GM23338 (cell line): ENCODE data around the gene SLC3A2. TPM values are rescaled to one million over a fixed set of nuclear protein-coding genes. Genes with fewer than 3 reads are reported as not detected.

Experiments used
- ATAC-seq: fragments of 200-7000 bp; cut with Tn5 transposase; 3 replicates; pipeline ENCODE4 v1.9.1; 2020
- DNase-seq: peaks from one replicate; pipeline ENCODE4 v3.0.0-alpha.2; 2015; ENCODE audit warnings: low spot score
- H2AFZ ChIP-seq: fragments of 200-600 bp; sonication (generic); 2 replicates; pipeline ENCODE4 v1.8.0; 2016; ENCODE audit warnings: antibody characterized with exemption, mild to moderate bottlenecking, moderate library complexity
- H3F3A ChIP-seq: fragments of 200-600 bp; sonication (generic); replicated peaks from 2 replicates; pipeline ENCODE4 v1.8.0; 2017; ENCODE audit warnings: antibody characterized with exemption, mixed run types, low read depth
- H3K27ac ChIP-seq: fragments of 200-600 bp; sonication (generic); 2 replicates; pipeline ENCODE4 v1.6.1; 2016; ENCODE audit warnings: low read depth
- H3K27me3 ChIP-seq: fragments of 200-600 bp; sonication (generic); 2 replicates; pipeline ENCODE4 v1.8.0; 2016; ENCODE audit warnings: mild to moderate bottlenecking, mixed run types, moderate library complexity; ENCODE audit not compliant: insufficient read depth
- H3K36me3 ChIP-seq: fragments of 200-600 bp; sonication (generic); 2 replicates; pipeline ENCODE4 v1.8.0; 2016; ENCODE audit warnings: mild to moderate bottlenecking; ENCODE audit not compliant: insufficient read depth
- H3K4me1 ChIP-seq: fragments of 200-600 bp; sonication (generic); 2 replicates; pipeline ENCODE4 v1.8.0; 2016; ENCODE audit warnings: mild to moderate bottlenecking, moderate library complexity; ENCODE audit not compliant: insufficient read depth
- H3K4me2 ChIP-seq: fragments of 200-600 bp; sonication (generic); 2 replicates; pipeline ENCODE4 v1.7.1; 2017; ENCODE audit warnings: mixed run types
- H3K4me3 ChIP-seq: fragments of 200-600 bp; sonication (generic); 2 replicates; pipeline ENCODE4 v1.6.1; 2016; ENCODE audit warnings: mixed run types
- H3K79me2 ChIP-seq: fragments of 200-600 bp; sonication (generic); replicated peaks from 2 replicates; pipeline ENCODE4 v1.8.0; 2017; ENCODE audit warnings: mild to moderate bottlenecking; ENCODE audit not compliant: insufficient read depth
- H3K9me2 ChIP-seq: fragments of 200-600 bp; sonication (generic); 2 replicates; pipeline ENCODE4 v1.8.0; 2017; ENCODE audit not compliant: insufficient read depth
- H4K20me1 ChIP-seq: fragments of 200-600 bp; sonication (generic); replicated peaks from 2 replicates; pipeline ENCODE4 v1.8.0; 2017; ENCODE audit warnings: mild to moderate bottlenecking; ENCODE audit not compliant: insufficient read depth
- H3K27ac Mint-ChIP-seq: 2 replicates; pipeline ENCODE4 v1.8.0; 2020; ENCODE audit warnings: inconsistent platforms, mild to moderate bottlenecking, moderate library complexity, mixed read lengths
- H3K27me3 Mint-ChIP-seq: 3 replicates; pipeline ENCODE4 v1.8.0; 2022; ENCODE audit warnings: low read depth, mild to moderate bottlenecking, moderate library complexity, mixed read lengths, inconsistent platforms; ENCODE audit not compliant: insufficient read depth, poor library complexity
- H3K36me3 Mint-ChIP-seq: 3 replicates; pipeline ENCODE4 v1.8.0; 2021; ENCODE audit warnings: low read depth, mild to moderate bottlenecking, inconsistent platforms, moderate library complexity, mixed read lengths
- H3K4me1 Mint-ChIP-seq: 3 replicates; pipeline ENCODE4 v1.8.0; 2020; ENCODE audit warnings: mild to moderate bottlenecking, inconsistent platforms, mixed read lengths
- H3K4me3 Mint-ChIP-seq: 3 replicates; pipeline ENCODE4 v1.8.0; 2021; ENCODE audit warnings: moderate library complexity, mild to moderate bottlenecking, inconsistent platforms, mixed read lengths
- H3K9me3 Mint-ChIP-seq: 3 replicates; pipeline ENCODE4 v1.8.0; 2020; ENCODE audit warnings: moderate library complexity, mild to moderate bottlenecking, inconsistent platforms, mixed read lengths
- CREB1 ChIP-seq: fragments of 250-450 bp; sonication (Bioruptor Pico); IDR thresholded peaks from 2 replicates; pipeline ENCODE4 v1.5.0; 2020; ENCODE audit warnings: low read depth, mild to moderate bottlenecking, moderate library complexity
- EZH2phosphoT487 ChIP-seq: fragments of 200-600 bp; sonication (generic); IDR thresholded peaks from one replicate; pipeline ENCODE4 v1.8.1; 2018; ENCODE audit warnings: antibody characterized with exemption; ENCODE audit not compliant: unreplicated experiment
- JUNB ChIP-seq: IDR thresholded peaks from one replicate; pipeline ENCODE4 v1.6.1; 2016; ENCODE audit warnings: antibody characterized with exemption; ENCODE audit not compliant: unreplicated experiment
- NANOG ChIP-seq: IDR thresholded peaks from 2 replicates; pipeline ENCODE4 v1.6.1; 2016; ENCODE audit warnings: antibody characterized with exemption, borderline replicate concordance
- POLR2AphosphoS5 ChIP-seq: IDR thresholded peaks from 2 replicates; pipeline ENCODE4 v1.6.1; 2016; ENCODE audit warnings: antibody characterized with exemption, low read depth
- STAT1 ChIP-seq: IDR thresholded peaks from one replicate; pipeline ENCODE4 v1.6.1; 2016; ENCODE audit warnings: antibody characterized with exemption; ENCODE audit not compliant: unreplicated experiment
- ZNF114 ChIP-seq: fragments of 250-450 bp; sonication (Bioruptor Pico); IDR thresholded peaks from 2 replicates; pipeline ENCODE4 v1.5.0; 2020; ENCODE audit warnings: mild to moderate bottlenecking, moderate library complexity
- ZNF331 ChIP-seq: fragments of 250-450 bp; sonication (Bioruptor Pico); IDR thresholded peaks from 2 replicates; pipeline ENCODE4 v1.5.0; 2020; ENCODE audit warnings: low read depth, mild to moderate bottlenecking, moderate library complexity
- polyA plus RNA-seq: library from polyadenylated mRNA; unstranded; fragments of >200 nt; fragmentation: Nextera tagmentation; extraction: Ambion mirVana; gene quantifications from 2 replicates; pipeline ENCODE4 v1.2.1, GENCODE V29; 2016
- total RNA-seq: library from RNA; depleted of rRNA; stranded (reverse); fragments of >200 nt; shearing (Covaris generic); gene quantifications from 2 replicates; pipeline ENCODE4 v1.2.3, GENCODE V29; 2014
- TF ChIP-seq, protein P1 (sequence below): IDR thresholded peaks from 2 replicates; pipeline ENCODE4 v1.6.1; 2016; ENCODE audit warnings: antibody characterized with exemption
- TF ChIP-seq, protein P2 (sequence below): IDR thresholded peaks from one replicate; pipeline ENCODE4 v1.6.1; 2018; ENCODE audit warnings: antibody characterized with exemption; ENCODE audit not compliant: unreplicated experiment

Gene SLC3A2
- total and polyA plus RNA-seq, 2 experiments from 2014 or later: 240 to 425 TPM

DNA sequence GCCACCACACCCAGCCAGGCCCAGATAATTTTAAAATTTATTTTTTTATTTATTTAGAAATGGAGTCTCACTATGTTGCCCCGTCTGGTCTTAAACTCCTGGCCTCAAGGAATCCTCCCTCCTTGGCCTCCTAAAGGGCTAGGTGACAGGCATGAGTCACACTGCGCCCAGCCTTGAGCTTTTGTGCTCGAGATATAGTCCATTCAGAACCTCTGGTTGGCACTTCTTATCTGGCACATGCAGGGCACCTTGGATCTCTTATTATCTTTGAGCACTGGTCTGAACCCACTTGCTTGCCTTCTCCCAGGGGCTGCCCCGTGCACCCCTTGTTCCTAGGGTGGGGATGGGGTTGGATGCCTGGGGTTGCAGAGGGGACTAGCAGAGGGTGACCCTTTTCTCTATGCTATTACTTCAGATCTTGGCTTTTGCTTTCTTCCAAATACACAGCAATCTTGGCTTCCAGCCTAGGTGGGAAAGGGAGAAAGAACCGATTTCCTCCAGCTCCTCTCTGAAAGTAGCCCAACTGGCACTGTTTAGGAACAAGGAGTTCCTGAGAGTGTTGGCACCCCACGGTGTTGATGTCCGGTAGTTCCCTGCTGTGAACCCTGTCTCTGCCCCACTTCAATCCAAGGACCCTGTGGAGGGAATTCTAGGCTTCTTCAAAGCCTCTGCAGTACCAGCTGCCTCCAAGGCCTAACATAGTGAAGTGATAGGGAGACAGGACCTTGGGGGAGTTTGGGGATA, 1.3 kb upstream of the SLC3A2 start:
- H3K27ac Mint-ChIP-seq: peak overlapping the region; percentile 100
- DNase-seq: peak; percentile 53
- peaks cover 96% of the 10 kb centered on the region for H3K36me3 Mint-ChIP-seq
- H3K27ac ChIP-seq: peak overlapping the region; percentile 95
- H3K36me3 ChIP-seq: peaks cover 59% of the 10 kb centered on the region
- peaks cover 72% of the 10 kb centered on the region for H3F3A ChIP-seq
- no peak for TF ChIP-seq ZNF331 (CRISPR knock-in tag)
- no peak for TF ChIP-seq STAT1
- TF ChIP-seq CREB1 (CRISPR knock-in tag): no peak
- no peak for TF ChIP-seq JUNB
- TF ChIP-seq, protein P1, sequence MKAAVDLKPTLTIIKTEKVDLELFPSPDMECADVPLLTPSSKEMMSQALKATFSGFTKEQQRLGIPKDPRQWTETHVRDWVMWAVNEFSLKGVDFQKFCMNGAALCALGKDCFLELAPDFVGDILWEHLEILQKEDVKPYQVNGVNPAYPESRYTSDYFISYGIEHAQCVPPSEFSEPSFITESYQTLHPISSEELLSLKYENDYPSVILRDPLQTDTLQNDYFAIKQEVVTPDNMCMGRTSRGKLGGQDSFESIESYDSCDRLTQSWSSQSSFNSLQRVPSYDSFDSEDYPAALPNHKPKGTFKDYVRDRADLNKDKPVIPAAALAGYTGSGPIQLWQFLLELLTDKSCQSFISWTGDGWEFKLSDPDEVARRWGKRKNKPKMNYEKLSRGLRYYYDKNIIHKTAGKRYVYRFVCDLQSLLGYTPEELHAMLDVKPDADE: no peak
- TF ChIP-seq POLR2AphosphoS5: 0 out of 2 replicates have a peak, but pooled peaks have one; percentile 12
- H3K4me2 ChIP-seq: peak overlapping the region; percentile 80
- H3K27me3 Mint-ChIP-seq: peaks cover 41% of the 10 kb centered on the region
- H3K79me2 ChIP-seq: peaks cover 96% of the 10 kb centered on the region
- H3K9me2 ChIP-seq: no peaks in the 10 kb centered on the region
- peaks cover 35% of the 10 kb centered on the region for H3K4me1 ChIP-seq
- H3K4me3 Mint-ChIP-seq: peak overlapping the region; percentile 100
- peaks cover 2% of the 10 kb centered on the region; the same call in 2 of the 3 replicates for H3K9me3 Mint-ChIP-seq
- no peak for ATAC-seq
- H2AFZ ChIP-seq: no peak overlapping the region
- peak overlapping the region; percentile 98 for H3K4me3 ChIP-seq
- H4K20me1 ChIP-seq: peaks cover 47% of the 10 kb centered on the region
- H3K4me1 Mint-ChIP-seq: peaks cover 46% of the 10 kb centered on the region
- no peaks in the 10 kb centered on the region for H3K27me3 ChIP-seq

DNA sequence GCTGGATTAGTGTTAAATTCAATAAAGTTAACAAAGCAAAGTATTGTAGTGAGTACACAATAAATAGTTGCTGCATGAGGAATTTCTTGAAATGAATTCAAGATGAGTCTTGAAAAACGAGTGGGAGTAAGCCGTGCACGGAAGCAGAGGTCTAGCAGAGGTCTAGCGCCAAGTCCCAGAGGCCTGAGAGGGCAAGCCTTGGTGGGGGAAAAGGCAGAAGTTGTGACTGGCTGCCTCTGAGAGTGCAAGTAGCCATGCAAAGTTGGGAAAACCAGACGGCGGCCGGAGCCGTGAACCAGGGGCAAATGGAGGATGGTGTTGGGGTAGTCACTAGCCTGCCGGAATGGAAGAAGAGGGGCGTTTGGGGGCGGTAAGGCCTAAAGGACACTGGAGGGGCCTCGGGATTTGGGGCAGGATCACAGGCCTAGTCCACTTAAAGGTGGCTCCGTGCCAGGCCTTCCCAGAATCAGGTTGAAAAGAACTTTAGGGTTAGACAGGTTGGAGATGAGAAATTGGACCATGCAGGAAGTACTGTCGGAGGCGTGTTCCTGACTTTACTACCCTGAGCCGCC, 379 bp upstream of the SLC3A2 start:
- Histone ChIP-seq H3F3A (peaks cover 70% of the 10 kb centered on the region), H3K9me2 (no peaks in the 10 kb centered on the region), H3K4me3 (peak overlapping the region; percentile 98), H3K4me2 (peak overlapping the region; percentile 80), H2AFZ (no peak overlapping the region), H3K27me3 (no peaks in the 10 kb centered on the region), H3K4me1 (peaks cover 35% of the 10 kb centered on the region), H3K36me3 (peaks cover 61% of the 10 kb centered on the region), H3K27ac (peak overlapping the region; percentile 95), H4K20me1 (peaks cover 56% of the 10 kb centered on the region), H3K79me2 (peaks cover 96% of the 10 kb centered on the region)
- peak; percentile 7 for ATAC-seq
- DNase-seq: no peak
- peak overlapping the region; percentile 100 for H3K4me3 Mint-ChIP-seq
- H3K36me3 Mint-ChIP-seq: peaks cover 96% of the 10 kb centered on the region
- TF ChIP-seq EZH2phosphoT487: no peak
- TF ChIP-seq POLR2AphosphoS5: no peak
- no peak for TF ChIP-seq ZNF114 (CRISPR knock-in tag)
- TF ChIP-seq, protein P2, sequence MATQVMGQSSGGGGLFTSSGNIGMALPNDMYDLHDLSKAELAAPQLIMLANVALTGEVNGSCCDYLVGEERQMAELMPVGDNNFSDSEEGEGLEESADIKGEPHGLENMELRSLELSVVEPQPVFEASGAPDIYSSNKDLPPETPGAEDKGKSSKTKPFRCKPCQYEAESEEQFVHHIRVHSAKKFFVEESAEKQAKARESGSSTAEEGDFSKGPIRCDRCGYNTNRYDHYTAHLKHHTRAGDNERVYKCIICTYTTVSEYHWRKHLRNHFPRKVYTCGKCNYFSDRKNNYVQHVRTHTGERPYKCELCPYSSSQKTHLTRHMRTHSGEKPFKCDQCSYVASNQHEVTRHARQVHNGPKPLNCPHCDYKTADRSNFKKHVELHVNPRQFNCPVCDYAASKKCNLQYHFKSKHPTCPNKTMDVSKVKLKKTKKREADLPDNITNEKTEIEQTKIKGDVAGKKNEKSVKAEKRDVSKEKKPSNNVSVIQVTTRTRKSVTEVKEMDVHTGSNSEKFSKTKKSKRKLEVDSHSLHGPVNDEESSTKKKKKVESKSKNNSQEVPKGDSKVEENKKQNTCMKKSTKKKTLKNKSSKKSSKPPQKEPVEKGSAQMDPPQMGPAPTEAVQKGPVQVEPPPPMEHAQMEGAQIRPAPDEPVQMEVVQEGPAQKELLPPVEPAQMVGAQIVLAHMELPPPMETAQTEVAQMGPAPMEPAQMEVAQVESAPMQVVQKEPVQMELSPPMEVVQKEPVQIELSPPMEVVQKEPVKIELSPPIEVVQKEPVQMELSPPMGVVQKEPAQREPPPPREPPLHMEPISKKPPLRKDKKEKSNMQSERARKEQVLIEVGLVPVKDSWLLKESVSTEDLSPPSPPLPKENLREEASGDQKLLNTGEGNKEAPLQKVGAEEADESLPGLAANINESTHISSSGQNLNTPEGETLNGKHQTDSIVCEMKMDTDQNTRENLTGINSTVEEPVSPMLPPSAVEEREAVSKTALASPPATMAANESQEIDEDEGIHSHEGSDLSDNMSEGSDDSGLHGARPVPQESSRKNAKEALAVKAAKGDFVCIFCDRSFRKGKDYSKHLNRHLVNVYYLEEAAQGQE: no peak
- no peak for TF ChIP-seq STAT1
- TF ChIP-seq NANOG: no peak
- no peak for TF ChIP-seq ZNF331 (CRISPR knock-in tag)
- peaks cover 2% of the 10 kb centered on the region; the same call in 2 of the 3 replicates for H3K9me3 Mint-ChIP-seq
- H3K27me3 Mint-ChIP-seq: peaks cover 41% of the 10 kb centered on the region
- H3K4me1 Mint-ChIP-seq: peaks cover 52% of the 10 kb centered on the region
- H3K27ac Mint-ChIP-seq: peak overlapping the region; percentile 100
